Gastroesophageal sphincter (tissue), 4 donors: ENCODE data around the gene DNAAF2. TPM values are rescaled to one million over a fixed set of nuclear protein-coding genes. Genes with fewer than 3 reads are reported as not detected.

Source experiments
- ATAC-seq: fragments of 150-250 bp; one replicate; pipeline ENCODE4 v1.9.1; 2016; ENCODE audit warnings: mild to moderate bottlenecking, moderate library complexity
- H3K27ac ChIP-seq, 4 donors: fragments of 200-600 bp; sonication (generic) in 3 of 4; 1 replicate in 3 of 4; 2 replicates in 1 of 4; pipeline ENCODE4 v1.5.1; 2016 to 2019
- H3K27me3 ChIP-seq: fragments of 200-600 bp; sonication (generic); one replicate; pipeline ENCODE4 v1.5.1; 2019
- H3K36me3 ChIP-seq, 2 donors: fragments of 200-600 bp; sonication (generic); one replicate each; pipeline ENCODE4 v1.5.1; 2019; ENCODE audit warnings: control low read depth in 1 of 2
- H3K4me1 ChIP-seq, 3 donors: fragments of 200-600 bp; sonication (generic); 1 replicate in 2 of 3; 2 replicates in 1 of 3; pipeline ENCODE4 v1.5.1; 2016 to 2019; ENCODE audit warnings: control low read depth in 2 of 3
- H3K4me3 ChIP-seq, 2 donors: fragments of 200-600 bp; sonication (generic); one replicate each; pipeline ENCODE4 v1.5.1; 2019; ENCODE audit warnings: mild to moderate bottlenecking in 1 of 2, moderate library complexity in 1 of 2
- H3K9me3 ChIP-seq, 3 donors: fragments of 200-600 bp; sonication (generic); one replicate each; pipeline ENCODE4 v1.5.1; 2017 to 2019; ENCODE audit warnings: control low read depth in 2 of 3
- CTCF ChIP-seq, 4 experiments: fragments of 200-600 bp in 2 of 4; fragments of 450-650 bp in 2 of 4; sonication (generic) in 1 of 4; IDR thresholded peaks; one replicate each; pipeline ENCODE4 v1.5.1; 2017 to 2019; ENCODE audit warnings: antibody characterized with exemption in 4 of 4, mild to moderate bottlenecking in 2 of 4, moderate library complexity in 2 of 4
- EP300 ChIP-seq: sonication (generic); formaldehyde crosslinking; IDR thresholded peaks from one replicate; pipeline ENCODE4 v1.6.1; 2017; ENCODE audit warnings: antibody characterized with exemption, mild to moderate bottlenecking
- POLR2A ChIP-seq, 2 donors: fragments of 450-650 bp; IDR thresholded peaks; one replicate each; pipeline ENCODE4 v1.6.1; 2017; ENCODE audit warnings: antibody characterized with exemption in 2 of 2, mild to moderate bottlenecking in 2 of 2, moderate library complexity in 1 of 2
- POLR2AphosphoS5 ChIP-seq: sonication (generic); formaldehyde crosslinking; IDR thresholded peaks from one replicate; pipeline ENCODE4 v1.6.1; 2017; ENCODE audit warnings: antibody characterized with exemption
- WGBS, 2 donors: methylation state at CpG; one replicate each; pipeline ENCODE4 v1.1.5; 2018; ENCODE audit warnings: low coverage in 1 of 2; 5-methylcytosine and 5-hydroxymethylcytosine counted together
- total RNA-seq, 4 donors: library from RNA; depleted of rRNA; stranded (reverse); fragments of >200 nt; gene quantifications; one replicate each; pipeline ENCODE4 v1.1.0, GENCODE V29; 2016

Gene DNAAF2
- total RNA-seq, 4 donors from 2014 or later = 6.8 to 10.4 (median 9.0) TPM

GRCh38 chr14:49617852-49618519 is 17.1 kb downstream of the DNAAF2 start:
- Histone ChIP-seq H3K27me3 (no peaks in the 10 kb centered on the region), H3K4me3 (no peak overlapping the region), H3K36me3 (peaks cover 0 to 45% of the 10 kb centered on the region in 2 donors), H3K4me1 (peaks cover 5 to 43% (median 20%) of the 10 kb centered on the region in 3 donors), H3K27ac (no peak overlapping the region), H3K9me3 (no peaks in the 10 kb centered on the region)
- WGBS, 2 donors = 83 to 93% methylated on average over 5 to 6 of the region's 6 CpGs
- TF ChIP-seq POLR2A (IDR thresholded peaks at IDR 0.05) (no peak), EP300 (no peak), CTCF (IDR thresholded peaks at IDR 0.05) (no peak), POLR2AphosphoS5 (no peak)
- no peak for ATAC-seq

DNA sequence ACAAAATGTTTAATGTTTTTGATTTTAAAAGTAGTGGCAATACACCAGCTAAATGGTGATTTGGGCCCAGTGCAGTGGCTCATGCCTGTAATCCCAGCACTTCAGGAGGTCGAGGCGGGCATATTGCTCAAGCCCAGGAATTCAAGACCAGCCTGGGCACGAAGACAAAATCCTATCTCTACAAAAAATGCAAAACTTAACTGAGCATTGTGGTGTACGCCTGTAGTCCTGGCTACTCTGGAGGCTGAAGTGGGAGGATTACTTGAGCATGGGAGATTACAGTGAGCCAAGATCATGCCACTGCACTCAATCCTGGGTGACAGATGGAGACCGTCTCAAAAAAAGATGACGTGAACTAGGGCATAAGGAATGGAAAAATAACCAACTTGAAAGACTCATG is 19.3 kb downstream of the DNAAF2 start:
- WGBS, 2 donors = 90 to 98% methylated on average over 5 to 6 of the region's 6 CpGs
- no peak for TF ChIP-seq POLR2AphosphoS5
- no peak for TF ChIP-seq EP300
- TF ChIP-seq POLR2A (IDR thresholded peaks at IDR 0.05) = no peak
- TF ChIP-seq CTCF (IDR thresholded peaks at IDR 0.05) = no peak
- Histone ChIP-seq H3K9me3 (no peaks in the 10 kb centered on the region), H3K27me3 (no peaks in the 10 kb centered on the region), H3K27ac (no peak overlapping the region), H3K4me1 (peaks cover 0 to 24% (median 6%) of the 10 kb centered on the region in 3 donors), H3K4me3 (no peak overlapping the region), H3K36me3 (peaks cover 0 to 45% of the 10 kb centered on the region in 2 donors)
- ATAC-seq = no peak

GRCh38 chr14:49614196-49614595 is 20.8 kb downstream of the DNAAF2 start:
- peaks cover 0 to 45% of the 10 kb centered on the region in 2 donors for H3K36me3 ChIP-seq
- TF ChIP-seq POLR2A (IDR thresholded peaks at IDR 0.05) = no peak
- no peak for TF ChIP-seq CTCF (IDR thresholded peaks at IDR 0.05)
- TF ChIP-seq POLR2AphosphoS5 = no peak
- no peak for TF ChIP-seq EP300
- H3K27ac ChIP-seq = no peak overlapping the region
- ATAC-seq = no peak
- H3K27me3 ChIP-seq = no peaks in the 10 kb centered on the region
- no peaks in the 10 kb centered on the region for H3K9me3 ChIP-seq
- peaks cover 0 to 17% (median 3%) of the 10 kb centered on the region in 3 donors for H3K4me1 ChIP-seq
- 88 to 94% methylated on average over 2 of the region's 2 CpGs for WGBS, 2 donors
- no peak overlapping the region for H3K4me3 ChIP-seq

- no peak overlapping the region for H3K27ac ChIP-seq
- no peaks in the 10 kb centered on the region for H3K27me3 ChIP-seq
- ATAC-seq = no peak
- 80 to 91% methylated on average over 7 to 8 of the region's 8 CpGs for WGBS, 2 donors
- peaks cover 0 to 34% of the 10 kb centered on the region in 2 donors for H3K36me3 ChIP-seq
- H3K4me3 ChIP-seq = no peak overlapping the region
- TF ChIP-seq EP300 (no peak), CTCF (IDR thresholded peaks at IDR 0.05) (no peak), POLR2A (IDR thresholded peaks at IDR 0.05) (no peak), POLR2AphosphoS5 (no peak)
- peaks cover 0 to 2% (median 0%) of the 10 kb centered on the region in 3 donors for H3K4me1 ChIP-seq
- H3K9me3 ChIP-seq = no peaks in the 10 kb centered on the region
Measured at GRCh38 chr14:49612671-49613070, 22.4 kb downstream of the DNAAF2 start.

DNA sequence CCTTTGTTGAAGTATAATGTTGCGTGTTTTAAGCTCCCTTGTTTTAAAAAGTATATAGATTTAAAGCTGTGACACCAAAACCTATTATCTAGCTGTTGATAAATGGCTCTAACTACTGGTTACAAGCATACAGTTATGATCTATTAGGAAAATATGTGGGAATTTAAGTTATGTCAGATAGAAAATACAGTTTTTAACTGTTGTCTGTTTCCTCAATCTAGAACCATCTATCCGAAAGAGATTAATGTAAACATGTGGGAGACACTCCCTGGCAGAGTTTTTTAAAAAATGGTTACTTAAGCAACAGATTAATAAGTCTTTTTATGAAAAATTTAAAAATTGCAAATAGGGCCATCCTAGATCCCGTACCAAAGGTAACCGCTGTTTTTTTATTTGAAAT is 22.8 kb downstream of the DNAAF2 start:
- Histone ChIP-seq H3K36me3 (peaks cover 0 to 34% of the 10 kb centered on the region in 2 donors), H3K27me3 (no peaks in the 10 kb centered on the region), H3K27ac (no peak overlapping the region), H3K9me3 (no peaks in the 10 kb centered on the region), H3K4me1 (no peaks in the 10 kb centered on the region), H3K4me3 (no peak overlapping the region)
- no peak for TF ChIP-seq POLR2A (IDR thresholded peaks at IDR 0.05)
- TF ChIP-seq CTCF (IDR thresholded peaks at IDR 0.05) = no peak
- no peak for TF ChIP-seq POLR2AphosphoS5
- TF ChIP-seq EP300 = no peak
- ATAC-seq = no peak
- 86 to 91% methylated on average over 4 of the region's 4 CpGs for WGBS, 2 donors
